Uterus (tissue), 4 donors: ENCODE results near the gene ADH1C. TPM values are rescaled to one million over a fixed set of nuclear protein-coding genes. Genes with fewer than 3 reads are reported as not detected.
A peak's percentile ranks its signal among the peaks of the same experiment; 100 is the strongest.
"Not testable (repeated sequence)": the region's sequence is repeated elsewhere in the genome, so short reads cannot be mapped to it uniquely, and the experiment has no call there.

Source experiments
- DNase-seq, 2 donors: peaks; one replicate each; pipeline ENCODE4 v3.0.0-alpha.2; 2019 to 2020
- H3K27ac ChIP-seq, 2 donors: fragments of 200-600 bp; sonication (generic); 1 replicate in 1 of 2; 2 replicates in 1 of 2; pipeline ENCODE4 v1.5.1; 2016 to 2018
- H3K27me3 ChIP-seq, 2 donors: fragments of 200-600 bp; sonication (generic); one replicate each; pipeline ENCODE4 v1.5.1; 2018 to 2019; ENCODE audit warnings: control low read depth in 1 of 2
- H3K36me3 ChIP-seq, 2 donors: fragments of 200-600 bp; sonication (generic); one replicate each; pipeline ENCODE4 v1.5.1; 2019; ENCODE audit warnings: control low read depth in 1 of 2
- H3K4me1 ChIP-seq, 2 donors: fragments of 200-600 bp; sonication (generic); one replicate each; pipeline ENCODE4 v1.5.1; 2018 to 2019; ENCODE audit warnings: control low read depth in 1 of 2
- H3K4me3 ChIP-seq, 2 donors: fragments of 200-600 bp; sonication (generic); 1 replicate in 1 of 2; 2 replicates in 1 of 2; pipeline ENCODE4 v1.5.1; 2018 to 2019; ENCODE audit warnings: mild to moderate bottlenecking in 1 of 2
- H3K9me3 ChIP-seq, 2 donors: fragments of 200-600 bp; sonication (generic); one replicate each; pipeline ENCODE4 v1.5.1; 2019; ENCODE audit warnings: control low read depth in 1 of 2
- POLR2A ChIP-seq, 2 donors: fragments of 450-650 bp; IDR thresholded peaks; one replicate each; pipeline ENCODE4 v1.6.1; 2016; ENCODE audit warnings: antibody characterized with exemption in 2 of 2, mild to moderate bottlenecking in 1 of 2, moderate library complexity in 1 of 2
- intact Hi-C: fragments of 100-400 bp; cut with DNase I; formaldehyde crosslinking; loops from one replicate; pipeline ENCODE4 v1.15.1; 2023; ENCODE audit warnings: low total_unique reads
- total RNA-seq, 4 donors: library from RNA; depleted of rRNA in 3 of 4; stranded (reverse); fragments of >200 nt in 3 of 4; gene quantifications; one replicate each; pipeline versions ENCODE4 v1.1.0 to v1.2.4, GENCODE V29; 2014 to 2023
- TF ChIP-seq, protein P1 (sequence below), 4 experiments: fragments of 200-600 bp in 2 of 4; fragments of 450-650 bp in 2 of 4; sonication (generic) in 2 of 4; IDR thresholded peaks; one replicate each; pipeline ENCODE4 v1.5.1; 2016 to 2019; ENCODE audit warnings: antibody characterized with exemption in 4 of 4, mild to moderate bottlenecking in 2 of 4, moderate library complexity in 1 of 4
- donor health status: DM: yes; HTN: yes; CAD: no.

ADH1C gene
- total RNA-seq, 4 donors from 2014 or later = 0.29 to 4.7 (median 2.3) TPM

DNA sequence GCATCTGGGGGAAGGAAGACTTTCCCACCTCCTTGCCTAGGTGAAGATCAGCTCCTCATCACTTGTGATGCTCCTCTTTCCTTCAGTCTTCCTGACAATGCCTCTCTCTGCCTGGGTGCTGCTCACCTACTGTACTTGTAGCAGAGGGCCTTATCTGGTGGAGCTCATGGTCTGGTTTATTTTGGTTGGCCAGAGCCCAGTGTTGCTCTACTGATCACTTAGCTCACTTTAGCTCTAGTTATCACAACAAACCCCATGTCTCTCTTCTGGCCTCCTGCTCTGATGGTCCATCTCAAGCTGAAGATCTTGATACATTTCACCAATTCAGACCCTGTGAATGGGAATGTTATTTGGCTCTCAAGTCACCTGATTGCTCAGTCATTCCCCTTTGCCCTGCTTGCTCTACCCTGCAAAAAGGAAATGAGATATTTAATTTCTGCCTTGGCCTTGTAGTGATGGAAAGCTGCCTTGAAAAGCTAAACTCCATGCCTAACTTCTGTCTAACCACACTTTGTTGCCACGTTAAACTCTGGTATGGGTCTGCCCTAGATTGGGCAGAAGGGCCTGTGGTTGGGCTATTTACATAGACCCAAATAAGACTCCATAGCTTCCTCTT is 30.3 kb upstream of the ADH1C start:
- intact Hi-C loops = no loop called here
- TF ChIP-seq POLR2A (IDR thresholded peaks at IDR 0.05) = no peak
- TF ChIP-seq, protein P1, sequence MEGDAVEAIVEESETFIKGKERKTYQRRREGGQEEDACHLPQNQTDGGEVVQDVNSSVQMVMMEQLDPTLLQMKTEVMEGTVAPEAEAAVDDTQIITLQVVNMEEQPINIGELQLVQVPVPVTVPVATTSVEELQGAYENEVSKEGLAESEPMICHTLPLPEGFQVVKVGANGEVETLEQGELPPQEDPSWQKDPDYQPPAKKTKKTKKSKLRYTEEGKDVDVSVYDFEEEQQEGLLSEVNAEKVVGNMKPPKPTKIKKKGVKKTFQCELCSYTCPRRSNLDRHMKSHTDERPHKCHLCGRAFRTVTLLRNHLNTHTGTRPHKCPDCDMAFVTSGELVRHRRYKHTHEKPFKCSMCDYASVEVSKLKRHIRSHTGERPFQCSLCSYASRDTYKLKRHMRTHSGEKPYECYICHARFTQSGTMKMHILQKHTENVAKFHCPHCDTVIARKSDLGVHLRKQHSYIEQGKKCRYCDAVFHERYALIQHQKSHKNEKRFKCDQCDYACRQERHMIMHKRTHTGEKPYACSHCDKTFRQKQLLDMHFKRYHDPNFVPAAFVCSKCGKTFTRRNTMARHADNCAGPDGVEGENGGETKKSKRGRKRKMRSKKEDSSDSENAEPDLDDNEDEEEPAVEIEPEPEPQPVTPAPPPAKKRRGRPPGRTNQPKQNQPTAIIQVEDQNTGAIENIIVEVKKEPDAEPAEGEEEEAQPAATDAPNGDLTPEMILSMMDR (IDR thresholded peaks at IDR 0.05) = no peak
- H3K27ac ChIP-seq = peak overlapping the region; percentile 92 to 93

GRCh38 chr4:99381588-99382175 is 29.1 kb upstream of the ADH1C start:
- Histone ChIP-seq H3K27ac (peak overlapping the region; percentile 92 to 93), H3K36me3 (no peaks in the 10 kb centered on the region), H3K9me3 (no peaks in the 10 kb centered on the region), H3K4me3 (no peak overlapping the region), H3K27me3 (no peaks in the 10 kb centered on the region), H3K4me1 (peaks cover 0 to 2% of the 10 kb centered on the region in 2 donors)
- intact Hi-C loops = no loop called here
- no peak for DNase-seq
- TF ChIP-seq POLR2A (IDR thresholded peaks at IDR 0.05) = no peak
- TF ChIP-seq, protein P1 (IDR thresholded peaks at IDR 0.05) = no peak

More for the DNA sequence above, 30.3 kb upstream of the ADH1C start:
- DNase-seq = no peak
- no peaks in the 10 kb centered on the region for H3K27me3 ChIP-seq
- H3K4me1 ChIP-seq = peaks cover 0 to 2% of the 10 kb centered on the region in 2 donors
- H3K4me3 ChIP-seq = no peak overlapping the region
- H3K9me3 ChIP-seq = no peaks in the 10 kb centered on the region
- H3K36me3 ChIP-seq = no peaks in the 10 kb centered on the region

DNA sequence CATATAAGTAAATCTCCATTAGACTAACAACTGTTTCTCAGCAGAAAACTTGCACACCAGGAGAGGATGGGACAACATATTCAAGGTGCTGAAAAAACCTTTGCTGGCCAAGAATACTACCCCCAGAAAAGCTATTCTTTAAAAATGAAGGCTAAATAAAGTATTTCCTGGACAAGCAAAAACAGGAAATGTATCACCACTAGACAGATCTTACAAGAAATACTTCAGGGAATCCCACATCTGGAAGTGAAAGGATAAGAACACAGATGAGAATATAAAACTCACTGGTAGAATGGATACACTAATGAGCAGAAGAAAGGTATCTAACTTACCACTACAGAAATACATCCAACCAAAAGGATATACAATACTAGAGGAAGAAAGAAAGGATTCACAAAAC is 27.0 kb upstream of the ADH1C start:
- no peak overlapping the region for H3K27ac ChIP-seq
- intact Hi-C loops = no loop called here

DNA sequence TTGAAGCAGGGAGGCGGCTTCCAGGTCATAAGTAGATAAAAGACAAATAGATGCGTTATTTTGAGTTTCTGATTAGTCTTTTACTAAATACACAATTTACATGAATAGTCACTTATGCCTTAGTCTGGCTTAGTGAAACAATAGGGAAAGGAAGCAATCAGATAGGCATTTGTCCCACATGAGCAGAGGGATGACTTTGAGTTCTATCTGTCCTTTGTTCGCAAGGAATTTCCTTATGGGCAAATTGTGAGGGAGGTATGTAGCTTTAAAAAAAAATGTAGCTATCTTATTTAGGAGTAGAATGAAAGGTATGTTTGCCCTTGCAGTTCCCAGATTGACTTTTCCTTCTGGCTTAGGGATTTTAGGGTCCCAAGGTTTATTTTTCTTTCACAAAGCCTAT is 26.3 kb upstream of the ADH1C start:
- no peaks in the 10 kb centered on the region for H3K27me3 ChIP-seq
- no peaks in the 10 kb centered on the region for H3K36me3 ChIP-seq
- no peak overlapping the region for H3K4me3 ChIP-seq
- intact Hi-C loops = no loop called here
- H3K4me1 ChIP-seq = no peaks in the 10 kb centered on the region
- no peaks in the 10 kb centered on the region for H3K9me3 ChIP-seq
- H3K27ac ChIP-seq = no peak overlapping the region
- TF ChIP-seq, protein P1 (IDR thresholded peaks at IDR 0.05) = no peak
- no peak for TF ChIP-seq POLR2A (IDR thresholded peaks at IDR 0.05)
- no peak for DNase-seq

More for the DNA sequence above, 27.0 kb upstream of the ADH1C start:
- H3K27me3 ChIP-seq = no peaks in the 10 kb centered on the region
- H3K4me1 ChIP-seq = peaks cover 0 to 1% of the 10 kb centered on the region in 2 donors
- no peaks in the 10 kb centered on the region for H3K36me3 ChIP-seq
- DNase-seq = no peak
- H3K9me3 ChIP-seq = no peaks in the 10 kb centered on the region
- H3K4me3 ChIP-seq = no peak overlapping the region
- no peak for TF ChIP-seq POLR2A (IDR thresholded peaks at IDR 0.05)
- TF ChIP-seq, protein P1 (IDR thresholded peaks at IDR 0.05) = no peak

- H3K9me3 ChIP-seq, H3K27me3 ChIP-seq, H3K36me3 ChIP-seq, DNase-seq, H3K4me3 ChIP-seq, intact Hi-C loops, H3K4me1 ChIP-seq, H3K27ac ChIP-seq: not testable (repeated sequence)
- TF ChIP-seq, protein P1 (IDR thresholded peaks at IDR 0.05) = peak in 1 of 4 experiments; percentile 19
These were observed 24.8 kb upstream of the ADH1C start for GRCh38 chr4:99377341-99377740.

DNA sequence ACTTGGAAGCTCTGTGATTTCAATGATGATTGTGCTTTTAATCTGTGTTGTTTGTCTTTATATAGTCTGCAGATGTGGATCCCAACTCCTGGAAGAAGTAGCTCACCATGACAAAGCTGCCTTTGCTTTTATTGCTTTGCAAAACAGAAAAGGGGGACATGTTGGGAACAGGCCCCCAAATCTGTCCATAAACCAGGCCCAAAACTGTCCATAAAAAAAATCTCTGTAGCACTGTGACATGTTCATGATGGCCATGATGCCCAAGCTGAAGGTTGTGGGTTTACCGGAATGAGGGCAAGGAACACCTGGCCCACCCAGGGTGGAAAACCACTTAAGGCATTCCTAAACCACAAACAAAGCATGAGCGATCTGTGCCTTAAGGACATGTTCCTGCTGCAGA is 19.9 kb upstream of the ADH1C start:
- H3K27me3 ChIP-seq, H3K36me3 ChIP-seq, intact Hi-C loops, H3K27ac ChIP-seq, H3K4me1 ChIP-seq, H3K9me3 ChIP-seq, DNase-seq, H3K4me3 ChIP-seq: not testable (repeated sequence)

DNA sequence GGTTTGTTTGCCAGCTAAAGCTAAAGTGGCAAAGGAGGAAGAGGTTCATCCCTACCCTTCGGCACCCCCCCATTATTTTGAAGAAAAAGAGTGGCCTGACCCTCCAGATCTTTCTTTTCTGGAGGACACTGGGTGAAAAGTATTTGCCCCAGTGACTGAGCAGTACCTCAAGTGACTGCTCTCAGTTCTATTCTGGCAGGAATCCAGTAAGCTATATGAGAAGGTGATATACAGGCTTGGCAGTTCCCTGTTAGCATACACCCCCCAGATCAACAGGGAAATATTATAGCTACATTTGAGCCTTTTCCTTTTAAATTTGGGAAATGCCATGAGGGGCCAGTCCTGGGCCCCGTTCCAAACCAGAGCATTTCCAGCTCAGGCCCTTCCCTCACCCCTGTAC is 15.3 kb upstream of the ADH1C start:
- H3K9me3 ChIP-seq, intact Hi-C loops, H3K27me3 ChIP-seq: not testable (repeated sequence)

More for the DNA sequence above, 15.3 kb upstream of the ADH1C start:
- H3K27ac ChIP-seq, H3K4me3 ChIP-seq, H3K4me1 ChIP-seq, DNase-seq, H3K36me3 ChIP-seq: not testable (repeated sequence)
